ENCODE measurements around the gene PCDHA6.
"Not testable (repeated sequence)": the region's sequence is repeated elsewhere in the genome, so short reads cannot be mapped to it uniquely, and the experiment has no call there.

PCDHA6 gene

GRCh38 chr5:140857987-140858240 lies 30.2 kb downstream of the PCDHA6 start:
- no peak for DNase-seq

- DNase-seq = no peak
Observed at GRCh38 chr5:140862441-140863295, 34.9 kb downstream of the PCDHA6 start.

GRCh38 chr5:140868721-140869554 lies 41.2 kb downstream of the PCDHA6 start, which contains the start of gene PCDHA11:
TSS of gene PCDHA11 (plus strand) at chr5:140868957. CDS start at chr5:140869104, 147 bp downstream.
- no peak for DNase-seq

GRCh38 chr5:140869555-140869886 lies 41.8 kb downstream of the PCDHA6 start:
- no peak for DNase-seq

DNA sequence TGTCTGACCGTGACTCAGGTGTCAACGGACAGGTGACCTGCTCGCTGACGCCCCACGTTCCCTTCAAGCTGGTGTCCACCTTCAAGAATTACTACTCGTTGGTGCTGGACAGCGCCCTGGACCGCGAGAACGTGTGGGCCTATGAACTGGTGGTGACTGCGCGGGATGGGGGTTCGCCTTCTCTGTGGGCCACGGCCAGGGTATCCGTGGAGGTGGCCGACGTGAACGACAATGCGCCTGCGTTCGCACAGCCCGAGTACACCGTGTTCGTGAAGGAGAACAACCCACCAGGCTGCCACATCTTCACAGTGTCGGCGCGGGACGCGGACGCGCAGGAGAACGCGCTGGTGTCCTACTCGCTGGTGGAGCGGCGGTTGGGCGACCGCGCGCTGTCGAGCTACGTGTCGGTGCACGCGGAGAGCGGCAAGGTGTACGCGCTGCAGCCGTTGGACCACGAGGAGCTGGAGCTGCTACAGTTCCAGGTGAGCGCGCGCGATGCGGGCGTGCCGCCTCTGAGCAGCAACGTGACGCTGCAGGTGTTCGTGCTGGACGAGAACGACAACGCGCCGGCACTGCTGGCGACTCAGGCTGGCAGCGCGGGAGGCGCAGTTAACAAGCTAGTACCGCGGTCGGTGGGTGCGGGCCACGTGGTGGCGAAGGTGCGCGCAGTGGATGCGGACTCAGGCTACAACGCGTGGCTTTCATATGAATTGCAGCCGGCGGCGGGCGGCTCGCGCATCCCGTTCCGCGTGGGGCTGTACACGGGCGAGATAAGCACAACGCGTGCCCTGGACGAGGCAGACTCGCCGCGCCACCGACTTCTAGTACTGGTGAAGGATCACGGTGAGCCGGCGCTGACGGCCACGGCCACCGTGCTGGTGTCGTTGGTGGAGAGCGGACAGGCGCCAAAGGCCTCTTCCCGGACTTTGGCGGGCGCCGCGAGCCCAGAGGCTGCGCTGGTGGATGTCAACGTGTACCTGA lies 42.8 kb downstream of the PCDHA6 start:
- DNase-seq = no peak

GRCh38 chr5:140875085-140876065 lies 47.6 kb downstream of the PCDHA6 start, which contains the start of gene PCDHA12:
TSS of gene PCDHA12 (plus strand) at chr5:140875308. CDS start at chr5:140875473, 165 bp downstream.
- no peak for DNase-seq

GRCh38 chr5:140876541-140877261 lies 48.9 kb downstream of the PCDHA6 start:
- DNase-seq = not testable (repeated sequence)

GRCh38 chr5:140877262-140877581 lies 49.5 kb downstream of the PCDHA6 start:
- DNase-seq = no peak

Measured in activated naive CD4-positive, alpha-beta T cell (primary cell).